ENCODE data around the gene TMEM271.

DNA sequence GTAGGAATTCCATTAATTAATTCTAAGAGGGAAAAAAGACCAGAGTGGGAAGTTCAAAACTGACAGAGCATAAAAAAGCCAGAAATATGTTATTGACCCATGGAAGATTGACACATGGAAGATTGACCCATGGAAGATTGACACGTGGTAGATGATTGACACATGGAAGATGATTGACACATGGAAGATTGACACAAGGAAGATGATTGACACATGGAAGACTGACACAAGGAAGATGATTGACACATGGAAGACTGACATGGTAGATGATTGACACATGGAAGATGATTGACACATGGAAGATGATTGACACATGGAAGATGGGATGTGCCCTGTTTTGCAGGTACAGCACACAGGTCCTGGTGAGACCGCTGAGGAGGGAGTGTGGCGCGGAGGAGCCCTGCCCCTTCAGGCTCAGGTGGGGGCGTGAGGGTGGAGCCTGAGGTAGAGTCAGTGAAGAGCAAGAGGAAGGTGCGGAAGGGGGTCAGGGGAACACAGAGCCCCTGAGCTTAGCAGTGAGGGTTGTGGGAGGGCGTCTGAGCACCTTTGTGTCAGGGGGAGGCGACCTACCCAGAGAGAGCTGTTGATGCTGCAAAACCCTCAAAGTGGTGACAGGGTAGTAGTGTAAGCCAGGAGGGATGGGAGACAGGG is 33.4 kb upstream of the TMEM271 start:
- TF ChIP-seq FOXK2 (IDR thresholded peaks at IDR 0.05), result no peak
- no peak for TF ChIP-seq FOXA1 (IDR thresholded peaks at IDR 0.05)
- no peak for TF ChIP-seq ZNF384 (IDR thresholded peaks at IDR 0.05)
- TF ChIP-seq CTBP1 (IDR thresholded peaks at IDR 0.05; ENCODE audit: borderline replicate concordance), result no peak
- no peak for TF ChIP-seq FOXM1 (IDR thresholded peaks at IDR 0.05; ENCODE audit: borderline replicate concordance)
- no peak for TF ChIP-seq SP1 (IDR thresholded peaks at IDR 0.05)
- TF ChIP-seq ELF4 (IDR thresholded peaks at IDR 0.05), result no peak
- no peak for TF ChIP-seq LEF1 (IDR thresholded peaks at IDR 0.05; ENCODE audit: borderline replicate concordance)
- TF ChIP-seq, protein P1, sequence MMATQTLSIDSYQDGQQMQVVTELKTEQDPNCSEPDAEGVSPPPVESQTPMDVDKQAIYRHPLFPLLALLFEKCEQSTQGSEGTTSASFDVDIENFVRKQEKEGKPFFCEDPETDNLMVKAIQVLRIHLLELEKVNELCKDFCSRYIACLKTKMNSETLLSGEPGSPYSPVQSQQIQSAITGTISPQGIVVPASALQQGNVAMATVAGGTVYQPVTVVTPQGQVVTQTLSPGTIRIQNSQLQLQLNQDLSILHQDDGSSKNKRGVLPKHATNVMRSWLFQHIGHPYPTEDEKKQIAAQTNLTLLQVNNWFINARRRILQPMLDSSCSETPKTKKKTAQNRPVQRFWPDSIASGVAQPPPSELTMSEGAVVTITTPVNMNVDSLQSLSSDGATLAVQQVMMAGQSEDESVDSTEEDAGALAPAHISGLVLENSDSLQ (IDR thresholded peaks at IDR 0.05), result peak; percentile 99
- TF ChIP-seq L3MBTL2 (conservative IDR thresholded peaks at IDR 0.05), result no peak
- no peak for TF ChIP-seq BHLHE40 (IDR thresholded peaks at IDR 0.05; ENCODE audit: borderline replicate concordance)
